OCI-LY3 (cell line): Measurements from ENCODE around the gene PPP3R1.

Source experiments
- CTCF ChIP-seq: fragments of 200-600, 300-600 bp; sonication (generic); IDR thresholded peaks from 2 replicates; pipeline ENCODE4 v1.5.1; 2014; ENCODE audit warnings: antibody characterized with exemption, low read length, low read depth
- EZH2phosphoT487 ChIP-seq: fragments of 200-600 bp; shearing (Covaris generic); IDR thresholded peaks from 2 replicates; pipeline ENCODE4 v1.6.1; 2018; ENCODE audit warnings: antibody characterized with exemption, mixed run types, low read depth

GRCh38 chr2:68214381-68214780, 38.0 kb downstream of the PPP3R1 start:
- no peak for TF ChIP-seq CTCF
- TF ChIP-seq EZH2phosphoT487, result no peak
